Osteoblast (primary cell): ENCODE measurements around the gene NEK6. TPM values are rescaled to one million over a fixed set of nuclear protein-coding genes. Genes with fewer than 3 reads are reported as not detected.

Experiments
- DNase-seq: peaks from one replicate; pipeline ENCODE4 v3.0.0; 2011; ENCODE audit warnings: low spot score, mixed read lengths; ENCODE audit not compliant: insufficient read length; ENCODE audit errors: missing footprints
- H2AFZ ChIP-seq: 2 replicates; pipeline ENCODE4 v1.6.0; 2011; ENCODE audit warnings: mild to moderate bottlenecking, low read length
- H3K27ac ChIP-seq: 2 replicates; pipeline ENCODE4 v1.5.1; 2011; ENCODE audit warnings: mild to moderate bottlenecking, low read depth, low read length, moderate library complexity
- H3K27me3 ChIP-seq: 2 replicates; pipeline ENCODE4 v1.6.0; 2012; ENCODE audit warnings: mild to moderate bottlenecking, control low read depth, inconsistent platforms, low read length, moderate library complexity; ENCODE audit not compliant: insufficient read depth
- H3K36me3 ChIP-seq: 2 replicates; pipeline ENCODE4 v1.5.1; 2011; ENCODE audit warnings: mild to moderate bottlenecking, low read length, control low read depth, moderate library complexity; ENCODE audit not compliant: insufficient read depth
- H3K4me1 ChIP-seq: 2 replicates; pipeline ENCODE4 v1.5.1; 2011; ENCODE audit warnings: mild to moderate bottlenecking, low read length, control low read depth, moderate library complexity; ENCODE audit not compliant: insufficient read depth
- H3K4me2 ChIP-seq: 2 replicates; pipeline ENCODE4 v1.6.0; 2011; ENCODE audit warnings: mild to moderate bottlenecking, low read length; ENCODE audit not compliant: insufficient read depth
- H3K4me3 ChIP-seq: fragments of 200-600 bp; sonication (generic); 3 replicates; pipeline ENCODE4 v1.5.1; 2012; ENCODE audit warnings: mild to moderate bottlenecking, low read length, inconsistent platforms; ENCODE audit not compliant: insufficient read depth
- H3K79me2 ChIP-seq: 2 replicates; pipeline ENCODE4 v1.6.0; 2012; ENCODE audit warnings: mild to moderate bottlenecking, low read length, control low read depth, inconsistent platforms; ENCODE audit not compliant: insufficient read depth
- H3K9me3 ChIP-seq: 2 replicates; pipeline ENCODE4 v1.5.1; 2011; ENCODE audit warnings: low read depth, low read length, control low read depth
- H4K20me1 ChIP-seq: 2 replicates; pipeline ENCODE4 v1.6.0; 2012; ENCODE audit warnings: mild to moderate bottlenecking, low read length, control low read depth; ENCODE audit not compliant: insufficient read depth
- CTCF ChIP-seq: IDR thresholded peaks from 2 replicates; pipeline ENCODE4 v1.5.1; 2011; ENCODE audit warnings: mild to moderate bottlenecking, low read depth, low read length, moderate library complexity; ENCODE audit errors: extremely low read depth
- total RNA-seq: library from RNA; depleted of rRNA; stranded (reverse); fragments of >200 nt; gene quantifications from 2 replicates; pipeline ENCODE4 v1.2.3, GENCODE V29; 2012

NEK6 gene
- total RNA-seq, 1 donor, result 128 TPM

GRCh38 chr9:124354346-124355038 lies 96.7 kb downstream of the NEK6 start:
- H3K36me3 ChIP-seq, result peaks cover 74% of the 10 kb centered on the region

GRCh38 chr9:124355039-124355940 lies 97.5 kb downstream of the NEK6 start:
- no peak overlapping the region for H3K4me3 ChIP-seq
- H3K27me3 ChIP-seq, result no peaks in the 10 kb centered on the region
- no peak overlapping the region for H3K27ac ChIP-seq
- no peak for DNase-seq
- H3K79me2 ChIP-seq, result peaks cover 63% of the 10 kb centered on the region
- no peak overlapping the region for H3K4me2 ChIP-seq
- H4K20me1 ChIP-seq, result peaks cover 80% of the 10 kb centered on the region
- no peak overlapping the region for H2AFZ ChIP-seq
- no peak for TF ChIP-seq CTCF
- no peaks in the 10 kb centered on the region for H3K9me3 ChIP-seq
- peaks cover 66% of the 10 kb centered on the region for H3K36me3 ChIP-seq
- no peaks in the 10 kb centered on the region for H3K4me1 ChIP-seq

More at GRCh38 chr9:124354346-124355038, 96.7 kb downstream of the NEK6 start:
- DNase-seq, result no peak
- no peak for TF ChIP-seq CTCF
- no peak overlapping the region for H3K4me2 ChIP-seq
- no peaks in the 10 kb centered on the region for H3K4me1 ChIP-seq
- no peaks in the 10 kb centered on the region for H3K27me3 ChIP-seq
- no peak overlapping the region for H2AFZ ChIP-seq
- no peaks in the 10 kb centered on the region for H3K9me3 ChIP-seq
- peak overlapping the region; percentile 68 for H3K27ac ChIP-seq
- peaks cover 78% of the 10 kb centered on the region for H4K20me1 ChIP-seq
- H3K79me2 ChIP-seq, result peaks cover 55% of the 10 kb centered on the region
- H3K4me3 ChIP-seq, result no peak overlapping the region

GRCh38 chr9:124355941-124356744 lies 98.4 kb downstream of the NEK6 start:
- Histone ChIP-seq H2AFZ (no peak overlapping the region), H3K79me2 (peaks cover 69% of the 10 kb centered on the region), H3K4me1 (no peaks in the 10 kb centered on the region), H3K4me2 (no peak overlapping the region), H3K9me3 (no peaks in the 10 kb centered on the region), H3K27me3 (no peaks in the 10 kb centered on the region), H4K20me1 (peaks cover 81% of the 10 kb centered on the region), H3K4me3 (no peak overlapping the region), H3K36me3 (peaks cover 57% of the 10 kb centered on the region), H3K27ac (no peak overlapping the region)
- no peak for DNase-seq
- TF ChIP-seq CTCF, result no peak
